ENCODE measurements around the gene ITPKA.

DNA sequence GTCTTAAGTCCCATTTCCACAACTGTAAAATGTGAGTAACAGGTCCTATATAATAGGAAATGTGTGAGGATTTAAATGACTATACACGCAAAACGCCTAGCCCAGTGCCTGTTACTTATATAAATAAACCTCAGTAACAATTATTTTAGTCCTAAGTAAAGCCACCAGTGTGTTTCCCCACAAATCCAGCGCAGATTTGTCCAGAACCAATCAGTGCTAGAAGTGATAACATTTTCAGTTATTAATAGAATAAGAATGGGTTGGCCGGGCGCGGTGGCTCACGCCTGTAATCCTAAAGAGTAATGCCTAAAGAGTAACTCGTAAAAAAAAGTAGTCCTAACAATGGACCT lies 49.8 kb downstream of the ITPKA start:
- TF ChIP-seq, protein P1, sequence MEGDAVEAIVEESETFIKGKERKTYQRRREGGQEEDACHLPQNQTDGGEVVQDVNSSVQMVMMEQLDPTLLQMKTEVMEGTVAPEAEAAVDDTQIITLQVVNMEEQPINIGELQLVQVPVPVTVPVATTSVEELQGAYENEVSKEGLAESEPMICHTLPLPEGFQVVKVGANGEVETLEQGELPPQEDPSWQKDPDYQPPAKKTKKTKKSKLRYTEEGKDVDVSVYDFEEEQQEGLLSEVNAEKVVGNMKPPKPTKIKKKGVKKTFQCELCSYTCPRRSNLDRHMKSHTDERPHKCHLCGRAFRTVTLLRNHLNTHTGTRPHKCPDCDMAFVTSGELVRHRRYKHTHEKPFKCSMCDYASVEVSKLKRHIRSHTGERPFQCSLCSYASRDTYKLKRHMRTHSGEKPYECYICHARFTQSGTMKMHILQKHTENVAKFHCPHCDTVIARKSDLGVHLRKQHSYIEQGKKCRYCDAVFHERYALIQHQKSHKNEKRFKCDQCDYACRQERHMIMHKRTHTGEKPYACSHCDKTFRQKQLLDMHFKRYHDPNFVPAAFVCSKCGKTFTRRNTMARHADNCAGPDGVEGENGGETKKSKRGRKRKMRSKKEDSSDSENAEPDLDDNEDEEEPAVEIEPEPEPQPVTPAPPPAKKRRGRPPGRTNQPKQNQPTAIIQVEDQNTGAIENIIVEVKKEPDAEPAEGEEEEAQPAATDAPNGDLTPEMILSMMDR (IDR thresholded peaks at IDR 0.05) = no peak
- TF ChIP-seq RCOR1 (IDR thresholded peaks at IDR 0.05; ENCODE audit: low read length) (no peak), SIN3A (IDR thresholded peaks at IDR 0.05; ENCODE audit: borderline replicate concordance, low read depth, low read length) (no peak), SMC3 (IDR thresholded peaks at IDR 0.05; ENCODE audit: low read depth, low read length) (no peak), EZH2phosphoT487 (IDR thresholded peaks at IDR 0.05; ENCODE audit: borderline replicate concordance, low read depth) (no peak), RFX5 (IDR thresholded peaks at IDR 0.05; ENCODE audit: low read length) (no peak), FOXM1 (IDR thresholded peaks at IDR 0.05; ENCODE audit: low read depth) (no peak), EP300 (IDR thresholded peaks at IDR 0.05; ENCODE audit: borderline replicate concordance in 1 of 2, low read depth in 1 of 2, low read length in 1 of 2) (no peak), POLR2AphosphoS5 (IDR thresholded peaks at IDR 0.05; ENCODE audit: low read depth, low read length) (no peak), JUND (IDR thresholded peaks at IDR 0.05) (no peak), NRF1 (IDR thresholded peaks at IDR 0.05; ENCODE audit: low read depth, low read length) (no peak)
- TF ChIP-seq, protein P2, sequence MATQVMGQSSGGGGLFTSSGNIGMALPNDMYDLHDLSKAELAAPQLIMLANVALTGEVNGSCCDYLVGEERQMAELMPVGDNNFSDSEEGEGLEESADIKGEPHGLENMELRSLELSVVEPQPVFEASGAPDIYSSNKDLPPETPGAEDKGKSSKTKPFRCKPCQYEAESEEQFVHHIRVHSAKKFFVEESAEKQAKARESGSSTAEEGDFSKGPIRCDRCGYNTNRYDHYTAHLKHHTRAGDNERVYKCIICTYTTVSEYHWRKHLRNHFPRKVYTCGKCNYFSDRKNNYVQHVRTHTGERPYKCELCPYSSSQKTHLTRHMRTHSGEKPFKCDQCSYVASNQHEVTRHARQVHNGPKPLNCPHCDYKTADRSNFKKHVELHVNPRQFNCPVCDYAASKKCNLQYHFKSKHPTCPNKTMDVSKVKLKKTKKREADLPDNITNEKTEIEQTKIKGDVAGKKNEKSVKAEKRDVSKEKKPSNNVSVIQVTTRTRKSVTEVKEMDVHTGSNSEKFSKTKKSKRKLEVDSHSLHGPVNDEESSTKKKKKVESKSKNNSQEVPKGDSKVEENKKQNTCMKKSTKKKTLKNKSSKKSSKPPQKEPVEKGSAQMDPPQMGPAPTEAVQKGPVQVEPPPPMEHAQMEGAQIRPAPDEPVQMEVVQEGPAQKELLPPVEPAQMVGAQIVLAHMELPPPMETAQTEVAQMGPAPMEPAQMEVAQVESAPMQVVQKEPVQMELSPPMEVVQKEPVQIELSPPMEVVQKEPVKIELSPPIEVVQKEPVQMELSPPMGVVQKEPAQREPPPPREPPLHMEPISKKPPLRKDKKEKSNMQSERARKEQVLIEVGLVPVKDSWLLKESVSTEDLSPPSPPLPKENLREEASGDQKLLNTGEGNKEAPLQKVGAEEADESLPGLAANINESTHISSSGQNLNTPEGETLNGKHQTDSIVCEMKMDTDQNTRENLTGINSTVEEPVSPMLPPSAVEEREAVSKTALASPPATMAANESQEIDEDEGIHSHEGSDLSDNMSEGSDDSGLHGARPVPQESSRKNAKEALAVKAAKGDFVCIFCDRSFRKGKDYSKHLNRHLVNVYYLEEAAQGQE (IDR thresholded peaks at IDR 0.05; ENCODE audit: low read depth, low read length) = no peak
- TF ChIP-seq, protein P3, sequence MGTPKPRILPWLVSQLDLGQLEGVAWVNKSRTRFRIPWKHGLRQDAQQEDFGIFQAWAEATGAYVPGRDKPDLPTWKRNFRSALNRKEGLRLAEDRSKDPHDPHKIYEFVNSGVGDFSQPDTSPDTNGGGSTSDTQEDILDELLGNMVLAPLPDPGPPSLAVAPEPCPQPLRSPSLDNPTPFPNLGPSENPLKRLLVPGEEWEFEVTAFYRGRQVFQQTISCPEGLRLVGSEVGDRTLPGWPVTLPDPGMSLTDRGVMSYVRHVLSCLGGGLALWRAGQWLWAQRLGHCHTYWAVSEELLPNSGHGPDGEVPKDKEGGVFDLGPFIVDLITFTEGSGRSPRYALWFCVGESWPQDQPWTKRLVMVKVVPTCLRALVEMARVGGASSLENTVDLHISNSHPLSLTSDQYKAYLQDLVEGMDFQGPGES (IDR thresholded peaks at IDR 0.05; ENCODE audit: low read depth, low read length) = no peak
- TF ChIP-seq, protein P4, sequence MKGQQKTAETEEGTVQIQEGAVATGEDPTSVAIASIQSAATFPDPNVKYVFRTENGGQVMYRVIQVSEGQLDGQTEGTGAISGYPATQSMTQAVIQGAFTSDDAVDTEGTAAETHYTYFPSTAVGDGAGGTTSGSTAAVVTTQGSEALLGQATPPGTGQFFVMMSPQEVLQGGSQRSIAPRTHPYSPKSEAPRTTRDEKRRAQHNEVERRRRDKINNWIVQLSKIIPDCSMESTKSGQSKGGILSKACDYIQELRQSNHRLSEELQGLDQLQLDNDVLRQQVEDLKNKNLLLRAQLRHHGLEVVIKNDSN (IDR thresholded peaks at IDR 0.05; ENCODE audit: borderline replicate concordance, low read depth) = no peak
